Caco-2 (cell line): ENCODE data around the gene CTDSP2. TPM values are rescaled to one million over a fixed set of nuclear protein-coding genes. Genes with fewer than 3 reads are reported as not detected.

Experiments
- BruUV-seq: library from RNA; stranded (reverse); fragments of 400-500 nt; replicated peaks from 2 replicates; lab custom pipeline; 2021; lab: Mats Ljungman, UMichigan
- CTCF ChIA-PET: fragments of 300-600 bp; sonication (Branson Sonifier 250); formaldehyde crosslinking; loops from one replicate; lab custom pipeline; 2022; ENCODE audit warnings: antibody characterized with exemption; lab: Charles Lee
- POLR2A ChIA-PET: fragments of 300-600 bp; sonication (Branson Sonifier 250); formaldehyde crosslinking; loops from one replicate; lab custom pipeline; 2022; ENCODE audit warnings: antibody characterized with exemption; lab: Charles Lee
- DNase-seq, 2 experiments: peaks; one replicate each; pipeline versions ENCODE4 v3.0.0 to v3.0.0-alpha.2; 2020 to 2022
- H3K27me3 ChIP-seq: replicated peaks from 2 replicates; pipeline ENCODE4 v1.6.0; 2011; ENCODE audit warnings: low read length; ENCODE audit not compliant: control insufficient read depth, insufficient read depth
- H3K36me3 ChIP-seq: 2 replicates; pipeline ENCODE4 v1.5.1; 2011; ENCODE audit warnings: low read length; ENCODE audit not compliant: control insufficient read depth, insufficient read depth
- H3K4me1 ChIP-seq: fragments of 250-450 bp; sonication (Bioruptor Pico); 2 replicates; pipeline ENCODE4 v1.5.1; 2020; ENCODE audit warnings: mild to moderate bottlenecking
- H3K4me3 ChIP-seq: 2 replicates; pipeline ENCODE4 v1.5.1; 2011; ENCODE audit warnings: low read depth, mild to moderate bottlenecking, control low read depth, low read length
- H3K9me3 ChIP-seq: fragments of 250-450 bp; sonication (Bioruptor Pico); 2 replicates; pipeline ENCODE4 v1.5.1; 2020; ENCODE audit warnings: mild to moderate bottlenecking, moderate library complexity
- H3K27ac Mint-ChIP-seq: one replicate; pipeline ENCODE4 v1.8.0; 2022; ENCODE audit warnings: mixed read lengths; ENCODE audit not compliant: unreplicated experiment
- H3K27me3 Mint-ChIP-seq: one replicate; pipeline ENCODE4 v1.8.0; 2022; ENCODE audit warnings: mixed read lengths; ENCODE audit not compliant: insufficient read depth, unreplicated experiment
- H3K36me3 Mint-ChIP-seq: one replicate; pipeline ENCODE4 v1.8.0; 2022; ENCODE audit warnings: mild to moderate bottlenecking, mixed read lengths; ENCODE audit not compliant: insufficient read depth, unreplicated experiment
- H3K4me1 Mint-ChIP-seq: one replicate; pipeline ENCODE4 v1.8.0; 2022; ENCODE audit warnings: low read depth, mixed read lengths; ENCODE audit not compliant: unreplicated experiment
- H3K4me3 Mint-ChIP-seq: one replicate; pipeline ENCODE4 v1.8.0; 2022; ENCODE audit warnings: mild to moderate bottlenecking, moderate library complexity, mixed read lengths; ENCODE audit not compliant: unreplicated experiment
- H3K9me3 Mint-ChIP-seq: one replicate; pipeline ENCODE4 v1.8.0; 2022; ENCODE audit warnings: mixed read lengths; ENCODE audit not compliant: unreplicated experiment
- CTCF ChIP-seq, 2 experiments: fragments of 200-600 bp in 1 of 2; IDR thresholded peaks; 1 replicate in 1 of 2; 2 replicates in 1 of 2; pipeline versions ENCODE4 v1.5.1 to v1.8.0; 2011 to 2022; ENCODE audit warnings: antibody characterized with exemption in 1 of 2, control low read depth in 1 of 2, inconsistent platforms in 1 of 2, low read depth in 1 of 2, low read length in 1 of 2, mild to moderate bottlenecking in 1 of 2, moderate library complexity in 1 of 2; ENCODE audit not compliant: insufficient read depth in 1 of 2, severe bottlenecking in 1 of 2, unreplicated experiment in 1 of 2
- intact Hi-C: fragments of 100-400 bp; cut with micrococcal nuclease; formaldehyde crosslinking; loops from one replicate; pipeline ENCODE4 v1.10.0; 2022; ENCODE audit not compliant: unreplicated experiment
- total RNA-seq: library from RNA; stranded (reverse); gene quantifications from 2 replicates; pipeline ENCODE4 v1.2.3, GENCODE V29; 2022

Gene CTDSP2
- total RNA-seq, 1 experiment from 2014 or later, result 117 TPM

GRCh38 chr12:57830393-57830792, 16.1 kb downstream of the CTDSP2 start:
- H3K36me3 Mint-ChIP-seq, result peaks cover 54% of the 10 kb centered on the region
- CTCF ChIA-PET, result interaction anchor here (1.6 kb wide), 1 partner anchor 66 kb away, joined by 5 read pairs; no protein-coding TSS in a partner anchor
- BruUV-seq, result no TSS peak

GRCh38 chr12:57829025-57829777, 17.3 kb downstream of the CTDSP2 start:
- Mint-ChIP-seq H3K27me3 (no peaks in the 10 kb centered on the region), H3K27ac (no peak overlapping the region), H3K9me3 (no peaks in the 10 kb centered on the region), H3K36me3 (peaks cover 64% of the 10 kb centered on the region), H3K4me3 (no peak overlapping the region), H3K4me1 (peaks cover 11% of the 10 kb centered on the region)
- H3K9me3 ChIP-seq, result no peaks in the 10 kb centered on the region
- H3K4me1 ChIP-seq, result no peaks in the 10 kb centered on the region
- intact Hi-C loops, result no loop called here
- BruUV-seq, result TSS peak; percentile 9
- DNase-seq, result no peak
- ChIA-PET POLR2A (no interaction called here), CTCF (interaction anchor here (0.6 to 1.6 kb wide), 2 partner anchors 46 to 67 kb away, joined by 4 to 5 read pairs; no protein-coding TSS in a partner anchor)
- peaks cover 11% of the 10 kb centered on the region for H3K36me3 ChIP-seq
- H3K4me3 ChIP-seq, result no peak overlapping the region
- H3K27me3 ChIP-seq, result no peaks in the 10 kb centered on the region
- no peak for TF ChIP-seq CTCF (IDR thresholded peaks at IDR 0.05; ENCODE audit: insufficient read depth in 1 of 2, low read depth in 1 of 2, low read length in 1 of 2, severe bottlenecking in 1 of 2, unreplicated experiment in 1 of 2)

More at GRCh38 chr12:57830393-57830792, 16.1 kb downstream of the CTDSP2 start:
- H3K4me1 ChIP-seq, result no peaks in the 10 kb centered on the region
- intact Hi-C loops, result loop anchor here (2.0 kb wide), 1 partner anchor 16 kb away; the partner anchor contains the start of gene CTDSP2
- no peak for DNase-seq
- TF ChIP-seq CTCF (IDR thresholded peaks at IDR 0.05; ENCODE audit: insufficient read depth in 1 of 2, low read depth in 1 of 2, low read length in 1 of 2, severe bottlenecking in 1 of 2, unreplicated experiment in 1 of 2), result no peak
- POLR2A ChIA-PET, result no interaction called here
- no peaks in the 10 kb centered on the region for H3K27me3 ChIP-seq
- H3K9me3 Mint-ChIP-seq, result no peaks in the 10 kb centered on the region
- no peaks in the 10 kb centered on the region for H3K9me3 ChIP-seq
- peaks cover 11% of the 10 kb centered on the region for H3K4me1 Mint-ChIP-seq
- no peak overlapping the region for H3K4me3 Mint-ChIP-seq
- H3K36me3 ChIP-seq, result peaks cover 11% of the 10 kb centered on the region
- no peak overlapping the region for H3K27ac Mint-ChIP-seq
- H3K27me3 Mint-ChIP-seq, result no peaks in the 10 kb centered on the region
- no peak overlapping the region for H3K4me3 ChIP-seq

GRCh38 chr12:57826966-57827365, 19.6 kb downstream of the CTDSP2 start:
- no peak overlapping the region for H3K27ac Mint-ChIP-seq
- POLR2A ChIA-PET, result no interaction called here
- peaks cover 80% of the 10 kb centered on the region for H3K36me3 Mint-ChIP-seq
- H3K9me3 Mint-ChIP-seq, result no peaks in the 10 kb centered on the region
- H3K4me1 Mint-ChIP-seq, result peaks cover 6% of the 10 kb centered on the region
- H3K4me3 Mint-ChIP-seq, result no peak overlapping the region
- CTCF ChIA-PET, result interaction anchor here (0.7 kb wide), 1 partner anchor 65 kb away, joined by 3 read pairs; no protein-coding TSS in a partner anchor
- no peaks in the 10 kb centered on the region for H3K9me3 ChIP-seq
- no peak for DNase-seq
- H3K4me1 ChIP-seq, result no peaks in the 10 kb centered on the region
- H3K4me3 ChIP-seq, result no peak overlapping the region
- H3K27me3 Mint-ChIP-seq, result no peaks in the 10 kb centered on the region
- BruUV-seq, result no TSS peak
- H3K36me3 ChIP-seq, result peaks cover 13% of the 10 kb centered on the region
- no peak for TF ChIP-seq CTCF (IDR thresholded peaks at IDR 0.05; ENCODE audit: insufficient read depth in 1 of 2, low read depth in 1 of 2, low read length in 1 of 2, severe bottlenecking in 1 of 2, unreplicated experiment in 1 of 2)
- H3K27me3 ChIP-seq, result no peaks in the 10 kb centered on the region
- intact Hi-C loops, result no loop called here
